ENCODE data around the gene CDT1.

DNA sequence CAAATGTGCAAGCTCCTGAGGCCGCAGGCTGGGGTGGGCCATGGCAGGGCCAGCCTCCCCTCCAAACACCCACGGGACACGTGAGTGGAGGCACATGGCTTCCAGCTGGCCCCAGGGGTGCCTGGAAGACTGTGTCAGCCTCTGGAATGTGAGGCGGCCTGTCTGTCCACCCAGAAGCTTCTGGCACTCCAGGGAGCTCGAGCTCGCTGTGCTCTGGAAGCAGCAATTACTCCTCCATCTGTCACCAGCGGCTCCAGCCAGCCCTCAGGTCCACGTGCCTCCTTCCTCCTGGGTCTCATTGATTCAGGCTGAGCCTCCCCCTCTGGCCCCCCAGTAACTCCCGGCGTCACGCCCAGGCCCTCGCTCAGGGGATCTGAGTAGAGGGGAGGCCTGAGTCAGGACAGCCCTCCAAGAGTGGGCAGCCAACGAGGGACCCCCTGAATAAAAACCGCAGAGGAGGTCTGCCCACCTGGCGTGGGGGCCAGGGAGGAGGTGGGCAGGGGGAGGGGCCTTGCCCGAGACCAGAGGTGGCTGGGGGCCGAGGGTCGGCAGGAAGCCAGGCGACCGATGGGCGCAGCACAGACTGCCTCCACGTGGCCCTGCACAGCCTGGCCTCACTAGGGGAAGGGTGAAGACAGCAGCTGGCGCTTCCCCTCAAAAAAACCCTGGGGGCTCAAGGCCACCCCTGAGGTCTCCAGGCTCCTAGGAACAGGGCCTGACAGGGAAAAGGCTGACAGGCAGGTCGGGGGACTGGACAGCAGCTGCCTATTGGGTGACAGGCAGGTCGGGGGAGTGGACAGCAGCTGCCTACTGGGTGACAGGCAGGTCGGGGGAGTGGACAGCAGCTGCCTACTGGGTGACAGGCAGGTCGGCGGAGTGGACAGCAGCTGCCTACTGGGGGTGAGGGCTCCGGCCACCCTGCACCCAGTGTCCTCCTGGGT lies 30.4 kb upstream of the CDT1 start:
- TF ChIP-seq POLR2AphosphoS5 (IDR thresholded peaks at IDR 0.05; ENCODE audit: low read depth, low read length) (no peak; the same call in 1 of the 2 replicates), POLR2A (IDR thresholded peaks at IDR 0.05; ENCODE audit: low read depth, low read length) (no peak), TAF1 (IDR thresholded peaks at IDR 0.05; ENCODE audit: borderline replicate concordance, low read depth, low read length) (no peak)
